Kasumi-1 (cell line): ENCODE results near the gene DCUN1D2.
A peak's percentile ranks its signal among the peaks of the same experiment; 100 is the strongest.
"Not testable (repeated sequence)": the region's sequence is repeated elsewhere in the genome, so short reads cannot be mapped to it uniquely, and the experiment has no call there.

ENCODE experiments used
- DNase-seq, 2 experiments: peaks; one replicate each; lab custom pipeline; 2025; lab: John Stamatoyannopoulos, UW

DCUN1D2 gene

DNA sequence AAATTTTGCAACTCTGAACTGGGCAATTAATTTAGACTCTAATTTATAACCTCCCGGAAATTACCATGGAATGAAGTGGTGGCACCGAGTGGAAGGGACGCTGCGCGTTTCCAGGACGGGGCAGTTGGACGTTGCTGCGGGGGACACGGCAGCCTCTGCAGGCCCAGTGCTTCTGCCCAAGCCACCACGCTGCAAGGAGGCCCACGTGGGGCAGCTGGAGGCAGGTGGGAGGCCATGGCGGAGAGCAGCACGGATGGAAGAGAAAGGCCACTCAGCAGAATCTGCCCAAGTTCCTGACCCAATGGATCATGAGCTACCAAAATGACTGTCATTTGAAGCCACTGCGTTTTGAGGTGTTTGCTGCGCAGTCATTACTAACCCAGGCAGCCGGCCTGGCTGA lies 26.0 kb downstream of the DCUN1D2 start:
- DNase-seq: no peak

DNA sequence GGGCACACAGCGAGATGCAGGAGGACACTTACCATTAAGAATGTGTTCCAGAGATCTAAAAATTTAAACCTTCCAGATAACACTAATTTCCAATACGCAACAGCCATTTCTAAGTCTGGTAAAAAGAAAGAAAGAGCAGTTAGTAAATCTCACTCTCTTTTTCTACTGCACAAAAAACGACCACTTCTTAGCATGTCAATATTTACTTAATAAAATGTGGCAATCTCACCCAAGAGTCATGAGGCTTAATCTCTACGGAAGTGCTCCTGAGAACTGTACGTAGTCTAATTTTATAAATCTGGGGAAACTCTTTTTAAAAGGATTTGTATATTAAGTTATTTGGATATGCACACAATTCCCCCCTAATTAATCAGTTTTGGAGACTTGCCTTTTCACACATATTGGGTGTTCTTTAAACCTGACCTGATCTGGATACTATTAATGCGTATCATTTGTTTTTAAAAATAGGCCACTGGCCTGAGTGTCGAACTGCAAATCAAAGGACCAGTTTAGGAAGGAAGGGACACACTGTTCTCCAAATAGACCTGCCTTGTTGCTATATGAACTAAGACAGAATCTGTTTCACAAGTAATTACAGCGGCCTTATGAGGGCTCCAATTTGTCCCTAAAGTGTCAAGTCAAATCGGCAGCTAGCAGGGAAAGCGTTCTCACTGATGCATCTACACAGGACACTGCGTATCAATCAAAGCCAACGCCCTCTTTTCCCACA lies 29.3 kb downstream of the DCUN1D2 start:
- DNase-seq: no peak

DNA sequence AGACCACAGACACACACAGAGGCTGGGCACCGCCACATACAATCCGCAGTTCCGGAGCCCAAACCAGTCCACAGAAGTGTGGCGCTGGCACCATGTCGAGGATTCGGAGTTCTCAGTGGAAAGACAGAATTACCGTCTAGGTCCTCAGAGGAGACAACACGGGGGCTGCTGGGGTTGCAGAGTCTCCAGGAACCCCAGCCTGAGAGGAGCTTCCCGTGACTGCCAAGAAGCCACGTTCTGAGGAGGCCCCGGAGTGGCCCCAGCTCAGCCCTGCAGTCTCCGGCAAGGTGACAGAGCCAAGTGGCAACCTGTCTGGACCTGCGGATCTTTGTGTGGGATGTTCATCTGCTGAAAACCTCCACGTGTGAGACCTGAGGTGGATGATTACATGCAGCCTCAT lies 29.9 kb downstream of the DCUN1D2 start:
- no peak for DNase-seq

- DNase-seq: no peak
These were observed 30.4 kb downstream of the DCUN1D2 start for GRCh38 chr13:113460064-113460555.

DNA sequence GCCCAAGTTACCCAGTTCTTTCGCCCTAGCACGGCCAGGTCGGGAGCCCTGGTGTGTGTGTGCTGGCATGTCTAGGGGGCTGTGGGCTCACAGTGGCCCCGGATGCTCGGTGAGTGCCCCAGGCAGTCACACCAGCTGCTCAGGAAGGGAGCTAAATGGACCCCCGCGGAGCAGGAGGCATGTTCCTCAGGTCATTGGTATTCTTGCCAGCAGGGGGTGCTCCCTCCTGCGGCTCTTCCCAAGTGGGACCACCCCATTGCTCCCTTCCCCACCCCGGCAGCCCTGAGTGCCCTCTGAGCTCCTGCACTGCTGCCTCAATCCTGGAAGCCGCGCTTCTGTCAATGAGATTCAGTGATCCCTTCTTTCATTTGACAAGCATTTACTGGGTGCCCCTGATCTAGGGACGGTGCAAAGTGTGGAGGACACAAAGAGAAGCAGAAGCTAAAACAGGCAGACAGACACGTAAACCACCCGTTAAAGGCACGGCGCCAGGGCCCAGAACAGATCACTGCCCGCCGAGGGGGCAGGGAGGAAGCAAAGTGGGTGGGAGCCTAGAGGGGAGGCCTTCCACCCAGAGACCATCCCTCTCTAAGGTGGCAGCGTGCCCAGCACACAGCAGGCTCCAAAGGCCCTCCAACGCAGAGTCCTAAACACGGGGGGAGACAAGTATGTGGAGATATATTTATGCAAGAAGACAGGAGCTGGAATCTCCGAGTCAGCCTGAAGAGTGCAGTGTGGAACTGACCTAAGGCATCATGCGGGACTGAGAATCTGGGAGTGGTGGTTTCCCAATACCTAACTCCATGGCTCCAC lies 32.1 kb downstream of the DCUN1D2 start:
- peak; percentile 29 to 30 for DNase-seq

- no peak for DNase-seq
These were observed 33.0 kb downstream of the DCUN1D2 start for GRCh38 chr13:113457510-113457909.

DNA sequence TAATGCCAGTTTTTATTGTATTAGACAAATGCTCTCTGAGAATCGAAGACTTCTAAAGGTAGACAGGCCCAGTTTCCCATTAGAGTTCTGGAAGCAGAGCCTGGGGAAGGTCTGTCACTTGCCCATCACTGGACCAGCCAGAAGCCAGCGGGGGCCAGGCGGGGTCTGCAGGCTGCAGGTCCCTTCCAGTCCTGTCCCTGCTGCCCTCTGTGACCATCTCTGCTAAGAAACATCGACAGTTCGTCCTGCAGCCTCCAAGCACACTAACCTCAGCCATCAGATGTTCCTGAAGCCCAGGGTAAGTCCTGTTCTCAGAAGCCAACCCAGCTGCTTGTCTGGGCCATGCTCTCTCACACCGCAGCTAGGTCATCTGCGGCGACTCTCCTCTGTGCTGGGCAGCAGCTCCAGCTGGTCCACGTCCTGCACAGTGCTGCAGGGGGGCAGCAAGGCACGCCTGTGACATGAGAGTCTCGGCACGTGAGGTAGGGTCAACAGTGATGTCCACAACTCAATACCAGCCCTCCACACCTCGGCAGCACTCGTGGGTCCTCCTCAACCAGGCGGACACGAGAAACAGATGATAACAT lies 34.3 kb downstream of the DCUN1D2 start:
- DNase-seq: no peak

DNA sequence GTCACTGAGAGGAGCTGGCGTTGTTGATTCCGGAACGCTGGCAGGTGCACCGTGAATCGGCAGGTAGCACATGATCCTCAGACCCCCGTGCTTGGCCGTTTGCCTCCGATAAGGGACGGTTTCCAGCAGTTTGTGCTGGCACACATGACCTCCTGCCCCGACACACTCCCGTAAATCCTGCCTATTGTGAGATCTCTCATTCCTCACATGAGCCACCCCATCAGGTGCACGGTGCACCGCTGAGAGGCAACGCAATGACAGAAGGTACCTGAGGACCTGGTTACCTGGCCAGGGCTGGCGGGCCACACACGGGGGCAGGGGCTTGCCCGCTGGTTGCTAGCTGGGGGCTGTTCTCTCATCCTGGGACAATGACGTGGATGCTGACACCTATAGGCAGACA lies 35.1 kb downstream of the DCUN1D2 start:
- DNase-seq: no peak

- DNase-seq: no peak
These were observed 35.6 kb downstream of the DCUN1D2 start for GRCh38 chr13:113454936-113455335.

DNA sequence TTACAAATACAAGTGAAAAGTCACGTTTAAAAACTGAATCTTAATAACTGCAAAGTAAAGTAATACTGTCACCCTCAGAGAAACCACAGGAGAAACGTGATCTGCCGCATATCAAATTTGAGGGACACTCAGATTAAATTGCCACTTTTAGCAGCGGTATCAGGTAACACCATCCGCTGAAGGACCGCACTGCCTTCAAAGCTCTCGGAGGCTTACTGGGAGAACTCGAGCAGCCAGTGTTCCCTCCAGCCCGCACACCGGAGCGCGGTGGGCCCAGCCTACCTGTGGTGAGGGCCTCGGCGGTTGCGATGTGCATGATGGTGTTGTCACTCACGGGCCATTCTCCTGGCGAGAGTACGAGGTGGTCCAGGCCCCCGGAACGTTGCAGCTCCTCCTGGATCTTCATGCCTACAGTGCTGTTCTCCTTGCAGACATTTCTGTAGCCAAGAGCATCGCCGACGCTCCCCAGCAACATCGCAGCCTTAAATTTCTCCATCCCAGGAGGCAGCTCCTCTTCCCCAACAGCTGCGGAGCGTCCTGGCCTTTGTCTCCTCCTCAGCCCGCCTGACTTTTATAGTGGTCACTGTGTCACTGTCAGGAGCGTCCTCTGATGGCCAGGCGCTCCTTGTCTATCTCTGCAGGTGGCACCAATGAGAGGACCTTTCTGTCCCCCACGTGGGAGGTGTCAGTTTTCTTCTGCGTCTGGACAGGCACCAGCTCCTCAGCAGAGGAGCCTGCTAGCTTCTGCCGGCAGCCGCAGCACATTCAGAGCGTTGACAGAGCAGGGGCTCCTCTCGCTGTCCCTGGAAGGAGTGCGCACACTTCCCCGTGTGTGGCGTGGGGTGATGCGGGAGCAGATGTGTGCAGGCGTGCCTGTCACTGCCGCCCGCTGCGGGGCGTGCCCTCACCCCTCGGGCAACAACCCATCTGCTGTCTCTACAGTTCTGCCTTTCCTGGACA lies 37.3 kb downstream of the DCUN1D2 start, which contains the start of gene ADPRHL1:
Gene ADPRHL1, minus strand, starts transcription at position 547 of the 960 bp plus-strand sequence. Its CDS starts 51 bp downstream, at position 496.
- DNase-seq: no peak

DNA sequence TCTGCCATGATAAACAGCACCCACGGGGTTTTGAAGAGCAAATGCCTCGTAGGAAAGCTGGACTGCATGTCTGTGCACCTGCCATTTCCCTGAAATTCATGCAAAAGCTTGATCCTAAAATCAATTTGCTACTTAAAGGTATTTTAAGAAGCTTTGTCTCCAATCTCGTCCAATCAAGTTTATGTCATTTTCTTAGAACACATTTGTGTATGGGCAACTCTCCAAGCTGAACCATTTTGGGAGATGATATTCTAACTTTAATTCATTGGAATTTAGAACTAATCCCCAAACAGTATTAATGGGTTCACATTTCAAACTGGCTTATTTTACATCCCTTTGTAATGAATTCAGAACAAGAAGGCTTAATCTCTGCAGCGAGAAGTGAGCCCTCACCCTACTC lies 38.0 kb downstream of the DCUN1D2 start:
- no peak for DNase-seq

DNA sequence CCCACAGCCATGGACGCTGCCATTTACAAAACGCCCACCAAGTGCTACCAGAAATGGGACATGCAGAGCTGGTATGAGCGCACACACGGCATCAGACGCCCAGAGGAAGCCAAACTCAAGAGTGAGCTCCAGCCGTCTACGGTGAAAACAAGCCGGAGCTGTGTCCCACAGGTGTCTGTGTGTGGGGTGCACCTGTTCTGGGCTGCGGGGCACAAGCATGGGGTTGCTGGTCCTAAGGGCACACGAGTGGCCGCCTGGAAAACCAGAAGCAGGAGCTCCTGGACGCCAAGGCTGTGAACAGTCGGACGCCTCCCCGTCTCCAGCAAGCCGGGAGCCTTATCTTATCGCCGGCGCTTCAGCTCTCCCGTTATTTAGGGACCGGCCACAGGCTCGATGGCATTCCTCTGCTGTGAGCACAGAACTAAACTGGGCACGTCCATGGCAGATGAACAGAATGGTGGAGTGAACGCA lies 38.5 kb downstream of the DCUN1D2 start:
- no peak for DNase-seq

DNA sequence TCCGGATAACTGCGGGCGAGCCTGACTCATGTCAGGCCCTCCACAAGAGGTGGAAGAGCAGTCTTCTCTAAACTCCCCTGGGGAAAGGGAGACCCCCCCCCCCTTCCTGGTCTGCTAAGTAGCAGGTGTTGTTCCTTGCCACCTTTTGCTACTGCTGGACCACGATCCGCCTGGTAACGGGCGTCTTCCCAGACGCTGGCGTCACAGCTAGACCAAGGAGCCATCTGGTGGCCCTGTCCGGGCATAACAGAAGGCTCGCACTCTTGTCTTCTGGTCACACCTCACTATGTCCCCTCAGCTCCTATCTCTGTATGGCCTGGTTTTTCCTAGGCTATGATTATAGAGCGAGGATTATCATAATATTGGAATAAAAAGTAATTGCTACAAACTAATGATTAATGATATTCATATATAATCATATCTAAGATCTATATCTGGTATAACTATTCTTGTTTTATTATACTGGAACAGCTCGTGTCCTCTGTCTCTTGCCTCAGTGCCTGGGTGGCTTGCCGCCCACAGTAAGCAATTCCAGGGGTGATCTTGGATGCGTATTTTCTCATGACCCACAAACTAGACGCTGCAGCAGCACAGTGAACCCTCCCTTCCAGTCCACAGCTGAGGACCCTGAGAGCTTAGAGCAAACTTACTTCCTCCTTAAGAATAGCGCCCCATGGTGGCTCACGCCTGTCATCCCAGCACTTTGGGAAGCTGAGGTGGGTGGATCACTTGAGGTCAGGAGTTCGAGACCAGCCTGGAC lies 39.5 kb downstream of the DCUN1D2 start:
- DNase-seq: peak; percentile 48 to 66

DNA sequence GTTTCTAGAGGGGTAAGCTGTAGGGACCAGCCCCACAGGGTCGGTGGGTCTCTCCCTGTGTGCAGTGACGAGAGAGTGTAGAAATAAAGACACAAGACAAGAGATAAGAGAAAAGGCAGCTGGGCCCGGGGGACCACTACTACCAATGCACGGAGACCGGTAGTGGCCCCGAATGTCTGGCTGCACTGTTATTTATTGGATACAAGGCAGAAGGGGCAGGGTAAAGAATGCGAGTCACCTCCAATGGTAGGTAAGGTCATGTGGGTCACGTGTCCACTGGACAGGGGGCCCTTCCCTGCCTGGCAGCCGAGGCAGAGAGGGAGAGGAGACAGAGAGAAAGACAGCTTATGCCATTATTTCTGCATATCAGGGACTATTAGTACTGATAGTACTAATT lies 40.2 kb downstream of the DCUN1D2 start:
- DNase-seq: not testable (repeated sequence)

DNA sequence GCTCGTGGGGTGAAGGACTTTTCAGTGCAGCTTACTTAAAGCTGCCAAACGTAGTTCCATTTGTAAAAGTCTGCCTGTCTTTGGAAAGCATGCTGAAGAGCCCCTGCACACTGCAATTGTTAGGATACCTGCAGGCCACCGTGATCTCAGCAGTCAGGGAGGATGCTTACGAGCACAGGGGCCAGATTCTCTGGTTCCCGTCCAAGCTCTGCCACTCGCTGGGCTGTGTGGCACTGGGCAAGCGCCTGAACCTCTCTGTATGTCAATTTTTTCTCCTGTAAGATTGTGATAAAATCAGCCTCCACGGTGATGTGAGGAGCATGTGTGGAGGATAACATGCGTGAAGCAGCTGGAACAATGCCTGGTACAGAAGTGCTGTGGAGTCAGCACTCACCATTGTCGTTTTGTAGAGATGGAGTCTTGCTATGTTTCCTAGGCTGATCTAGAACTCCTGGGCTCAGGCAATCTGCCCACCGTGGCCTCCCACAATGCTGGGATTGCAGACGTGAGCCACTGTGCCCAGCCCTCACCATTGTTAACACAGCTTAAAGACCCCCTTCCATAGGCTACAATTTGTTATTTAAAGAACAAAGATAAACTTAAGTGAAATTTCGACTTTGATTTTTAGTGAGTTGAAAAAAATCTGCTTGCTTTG lies 40.7 kb downstream of the DCUN1D2 start:
- DNase-seq: no peak

DNA sequence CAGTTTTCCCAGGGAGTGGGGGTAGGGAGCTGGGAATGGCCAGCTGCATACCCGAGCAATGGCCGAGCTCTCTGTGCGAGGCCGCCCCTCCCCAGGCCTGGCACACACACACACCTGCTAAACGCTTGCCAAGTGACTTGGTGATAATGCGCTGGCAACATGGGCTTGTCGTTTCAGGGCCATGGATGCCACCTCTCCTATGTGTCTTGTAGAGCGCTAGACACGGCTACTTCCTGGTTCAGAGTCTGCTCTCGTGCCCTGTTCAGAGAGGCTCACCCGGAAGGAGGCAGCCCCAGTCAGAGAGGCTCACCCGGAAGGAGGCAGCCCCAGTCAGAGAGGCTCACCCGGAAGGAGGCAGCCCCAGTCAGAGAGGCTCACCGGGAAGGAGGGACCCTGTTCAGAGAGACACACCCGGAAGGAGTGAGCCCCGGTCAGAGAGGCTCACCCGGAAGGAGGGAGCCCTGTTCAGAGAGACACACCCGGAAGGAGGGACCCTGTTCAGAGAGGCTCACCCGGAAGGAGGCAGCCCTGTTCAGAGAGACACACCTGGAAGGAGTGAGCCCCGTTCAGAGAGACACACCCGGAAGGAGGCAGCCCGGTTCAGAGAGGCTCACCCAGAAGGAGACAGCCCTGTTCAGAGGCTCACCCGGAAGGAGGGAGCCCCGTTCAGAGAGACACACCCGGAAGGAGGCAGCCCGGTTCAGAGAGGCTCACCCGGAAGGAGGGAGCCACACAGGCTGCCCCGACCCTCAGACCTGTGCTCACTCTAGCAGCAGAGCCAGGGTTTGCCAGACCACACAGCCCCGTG lies 41.4 kb downstream of the DCUN1D2 start:
- DNase-seq: peak; percentile 83 to 84

- DNase-seq: no peak
These were observed 42.0 kb downstream of the DCUN1D2 start for GRCh38 chr13:113448545-113448884.

GRCh38 chr13:113447596-113447995 lies 42.9 kb downstream of the DCUN1D2 start:
- DNase-seq: no peak

DNA sequence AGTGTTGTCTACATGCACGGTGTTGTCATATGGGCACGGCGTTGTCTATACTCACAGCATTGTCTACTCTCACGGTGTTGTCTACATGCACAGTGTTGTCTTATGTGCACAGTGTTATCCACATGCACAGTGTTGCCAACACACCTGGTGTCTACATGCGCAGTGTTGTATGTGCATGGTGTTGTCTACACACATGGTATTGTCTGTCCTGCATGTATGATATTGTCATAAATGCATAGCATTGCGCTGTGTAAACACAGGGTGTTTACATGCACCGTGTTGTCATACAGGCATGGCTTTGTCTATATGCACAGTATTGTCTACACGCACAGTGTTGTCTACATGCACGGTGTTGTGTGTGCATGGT lies 44.0 kb downstream of the DCUN1D2 start:
- no peak for DNase-seq
